Measurements from ENCODE around the gene SCUBE1. TPM values are rescaled to one million over a fixed set of nuclear protein-coding genes. Genes with fewer than 3 reads are reported as not detected.

The SCUBE1 gene
- total and polyA plus RNA-seq, 2 experiments from 2014 or later: 0.81 to 3.2 TPM

GRCh38 chr22:43375951-43376455 is 32.8 kb upstream of the SCUBE1 start:
- Histone ChIP-seq H3K4me3 (no peak overlapping the region), H4K20me1 (replicated peaks; ENCODE audit: insufficient read depth) (no peaks in the 10 kb centered on the region), H3K4me1 (ENCODE audit: insufficient read depth) (no peaks in the 10 kb centered on the region), H3K27ac (ENCODE audit: low read depth) (no peak overlapping the region), H3K27me3 (ENCODE audit: insufficient read depth) (no peaks in the 10 kb centered on the region), H3K36me3 (ENCODE audit: insufficient read depth) (no peaks in the 10 kb centered on the region), H3K4me2 (no peak overlapping the region), H3K9me2 (ENCODE audit: insufficient read depth) (no peaks in the 10 kb centered on the region), H3F3A (replicated peaks; ENCODE audit: low read depth) (no peaks in the 10 kb centered on the region), H2AFZ (no peak overlapping the region), H3K79me2 (replicated peaks; ENCODE audit: insufficient read depth) (no peaks in the 10 kb centered on the region)
- no peak for DNase-seq (ENCODE audit: low spot score)
- ATAC-seq: no peak
- Mint-ChIP-seq H3K27me3 (ENCODE audit: insufficient read depth, low read depth, poor library complexity) (peaks cover 5% of the 10 kb centered on the region), H3K4me1 (no peaks in the 10 kb centered on the region), H3K36me3 (ENCODE audit: low read depth) (no peaks in the 10 kb centered on the region), H3K4me3 (no peak overlapping the region), H3K9me3 (peaks cover 5% of the 10 kb centered on the region), H3K27ac (no peak overlapping the region)
- no peak for TF ChIP-seq CTCF (conservative IDR thresholded peaks at IDR 0.05; ENCODE audit: low read depth in 2 of 2)
- no peak for TF ChIP-seq ZNF331 (CRISPR knock-in tag; IDR thresholded peaks at IDR 0.05; ENCODE audit: low read depth)
- no peak for TF ChIP-seq JUNB (IDR thresholded peaks at IDR 0.05; ENCODE audit: unreplicated experiment)

- H2AFZ ChIP-seq: peak overlapping the region; percentile 90
These were observed 26.9 kb upstream of the SCUBE1 start for GRCh38 chr22:43370036-43370435.

More at GRCh38 chr22:43370036-43370435, 26.9 kb upstream of the SCUBE1 start:
- Mint-ChIP-seq H3K36me3 (ENCODE audit: low read depth) (no peaks in the 10 kb centered on the region), H3K4me3 (peak overlapping the region; percentile 36; the same call in 1 of the 3 replicates), H3K27ac (peak overlapping the region; percentile 38; the same call in 1 of the 2 replicates), H3K4me1 (peaks cover 6% of the 10 kb centered on the region), H3K27me3 (ENCODE audit: insufficient read depth, low read depth, poor library complexity) (peaks cover 8% of the 10 kb centered on the region), H3K9me3 (peaks cover 13% of the 10 kb centered on the region)
- Histone ChIP-seq H3K4me2 (no peak overlapping the region; the same call in 1 of the 2 replicates), H4K20me1 (replicated peaks; ENCODE audit: insufficient read depth) (no peaks in the 10 kb centered on the region), H3K27ac (ENCODE audit: low read depth) (no peak overlapping the region), H3K4me1 (ENCODE audit: insufficient read depth) (peaks cover 4% of the 10 kb centered on the region), H3K27me3 (ENCODE audit: insufficient read depth) (no peaks in the 10 kb centered on the region), H3K9me2 (ENCODE audit: insufficient read depth) (no peaks in the 10 kb centered on the region; the same call in 1 of the 2 replicates), H3K4me3 (no peak overlapping the region), H3K79me2 (replicated peaks; ENCODE audit: insufficient read depth) (no peaks in the 10 kb centered on the region), H3K36me3 (ENCODE audit: insufficient read depth) (no peaks in the 10 kb centered on the region), H3F3A (replicated peaks; ENCODE audit: low read depth) (no peaks in the 10 kb centered on the region)
- ATAC-seq (peak; percentile 95), DNase-seq (ENCODE audit: low spot score) (peak; percentile 71)
- TF ChIP-seq CTCF (conservative IDR thresholded peaks at IDR 0.05; ENCODE audit: low read depth in 2 of 2) (peak in 1 of 2 experiments; percentile 20; a peak in 1 of 4 replicates), ETS1 (IDR thresholded peaks at IDR 0.05) (no peak)
